Measurements from ENCODE around the gene LBH.

LBH gene

GRCh38 chr2:30235859-30236535 is 4.7 kb downstream of the LBH start:
- peak; percentile 67 for DNase-seq

DNA sequence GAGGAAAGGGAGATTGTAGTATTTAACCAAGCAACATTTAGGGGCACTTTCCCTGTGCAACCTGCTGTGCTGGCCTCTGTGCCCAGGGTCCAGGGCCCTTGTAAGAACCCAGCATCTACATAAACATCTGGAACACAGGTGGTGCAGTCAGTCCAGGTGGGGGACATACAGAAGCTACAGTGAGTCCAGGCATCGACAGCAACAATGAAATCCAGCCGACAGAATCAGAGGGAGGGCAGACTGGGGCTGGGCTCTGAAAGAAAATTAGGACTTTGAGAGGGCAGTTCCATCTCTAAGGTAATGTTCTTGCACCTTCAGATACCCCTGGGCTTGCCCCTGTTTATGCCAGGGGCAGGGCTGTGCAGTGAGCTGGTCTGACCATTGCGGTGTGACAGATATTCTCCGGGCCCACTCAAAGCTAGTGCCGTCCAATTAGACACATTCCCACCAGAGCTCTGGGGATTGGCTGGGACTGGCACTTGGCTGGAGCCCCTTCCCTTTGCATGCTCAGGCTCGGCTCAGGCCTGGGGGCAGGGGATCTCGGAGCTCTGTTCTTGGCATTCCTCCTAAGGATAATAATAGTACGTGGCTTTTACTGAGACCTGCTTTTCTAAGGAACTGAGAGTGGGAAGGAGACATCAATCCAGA is 5.4 kb downstream of the LBH start:
- peak; percentile 23 for DNase-seq

GRCh38 chr2:30237239-30237965 is 6.1 kb downstream of the LBH start:
- DNase-seq: peak; percentile 65

- no peak for DNase-seq
These were observed 6.8 kb downstream of the LBH start for GRCh38 chr2:30237966-30238800.

GRCh38 chr2:30239308-30239985 is 8.1 kb downstream of the LBH start:
- peak; percentile 86 for DNase-seq

- DNase-seq: no peak
These were observed 8.8 kb downstream of the LBH start for GRCh38 chr2:30239986-30240752.

GRCh38 chr2:30243231-30243630 is 11.9 kb downstream of the LBH start:
- no peak for DNase-seq

DNA sequence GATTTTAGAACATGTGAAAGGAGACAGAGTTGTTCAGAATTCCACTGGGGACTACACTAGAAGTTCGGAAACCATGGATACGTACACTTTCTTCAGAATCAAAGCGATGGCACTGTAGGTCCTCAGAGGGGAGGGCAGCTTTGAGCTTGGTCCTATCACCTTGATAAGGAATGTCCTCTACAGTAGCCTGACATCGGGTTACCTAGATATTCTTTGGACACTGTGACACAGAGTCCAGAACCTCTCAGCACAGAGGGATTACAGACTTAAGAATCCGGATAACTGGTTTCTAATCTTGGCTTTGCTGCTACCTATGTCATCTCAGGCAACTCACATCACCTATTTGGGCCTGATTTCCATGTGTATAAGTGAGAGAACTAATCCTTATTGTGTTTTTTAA is 14.0 kb downstream of the LBH start:
- no peak for DNase-seq

DNA sequence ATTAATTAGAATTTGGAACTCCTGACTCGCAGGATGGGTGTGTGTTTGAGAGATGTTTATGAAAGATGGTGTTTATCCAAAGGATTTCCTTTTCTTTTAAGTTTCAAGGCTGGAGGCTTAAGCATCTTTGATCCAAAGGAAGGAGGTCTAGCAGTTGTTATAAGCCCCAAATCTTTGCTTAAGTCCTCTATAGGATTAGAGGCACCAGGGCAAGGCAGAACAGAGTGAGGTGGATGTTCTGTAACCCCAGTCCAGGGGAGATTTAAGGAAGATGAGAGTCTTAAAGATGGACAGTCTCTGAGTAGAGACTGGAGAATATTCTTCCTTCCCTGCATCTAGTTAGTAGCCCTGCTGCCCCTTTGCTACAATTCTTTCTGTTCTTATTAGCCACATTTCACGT is 17.5 kb downstream of the LBH start:
- no peak for DNase-seq

DNA sequence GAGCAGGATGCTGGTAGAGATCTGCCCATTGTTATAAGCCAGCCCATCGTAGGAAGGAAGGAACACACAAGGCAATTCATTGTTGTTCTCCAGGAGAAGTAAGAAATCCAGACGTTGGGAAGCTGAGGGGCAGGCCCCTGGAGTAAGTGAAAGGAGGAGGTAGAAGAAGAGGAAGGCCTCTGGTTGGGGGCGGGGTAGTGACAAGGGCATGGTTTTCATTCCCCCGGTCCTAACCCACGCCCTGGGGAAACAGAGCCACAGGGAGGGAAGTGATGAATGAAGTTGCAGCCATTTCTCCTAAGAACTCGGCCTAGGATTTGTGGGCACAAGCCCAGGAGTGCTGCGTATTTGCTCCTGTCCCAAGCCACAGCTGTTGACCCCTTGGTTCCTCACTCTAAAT is 18.0 kb downstream of the LBH start:
- DNase-seq: no peak

- DNase-seq: no peak
These were observed 19.1 kb downstream of the LBH start for GRCh38 chr2:30250421-30250820.

- DNase-seq: peak; percentile 79
These were observed 21.7 kb downstream of the LBH start for GRCh38 chr2:30252723-30253701.

DNA sequence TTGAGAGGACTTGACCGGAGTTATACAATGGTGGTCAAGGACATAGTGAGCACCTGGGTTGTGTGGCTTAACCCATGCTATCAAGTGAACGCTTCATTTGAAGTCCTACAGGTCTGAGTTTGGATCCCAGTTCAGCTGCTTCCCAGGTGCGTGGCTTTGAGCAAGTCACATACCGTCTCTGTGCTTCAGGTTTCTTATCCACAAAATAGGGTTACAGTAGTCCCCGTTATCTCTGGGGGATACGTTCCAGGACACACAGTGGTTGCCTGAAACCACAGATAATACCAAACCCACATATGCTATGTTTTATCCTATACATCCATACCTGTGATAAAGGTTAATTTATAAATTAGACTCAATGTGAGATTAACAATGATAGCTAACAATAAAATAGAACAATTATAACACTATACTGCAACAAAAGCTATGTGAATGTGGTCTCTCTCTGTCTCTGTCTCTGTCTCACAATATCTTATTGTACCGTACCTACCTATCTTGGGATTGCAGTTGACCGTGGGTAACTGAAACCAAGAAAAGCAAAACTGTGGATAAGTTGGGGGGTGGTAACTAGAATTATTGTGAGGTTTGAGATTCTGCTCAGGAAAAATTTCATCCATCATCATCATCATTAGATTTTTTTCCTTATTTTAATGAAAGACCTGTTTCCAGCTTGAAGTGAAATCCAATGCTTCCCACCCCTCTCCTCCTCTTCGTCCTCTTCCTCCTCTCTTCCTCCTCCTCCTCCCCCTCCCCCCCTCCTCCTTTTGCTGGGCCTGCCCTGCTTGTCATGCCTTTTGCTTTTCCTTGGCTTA is 22.7 kb downstream of the LBH start:
- DNase-seq: no peak

DNA sequence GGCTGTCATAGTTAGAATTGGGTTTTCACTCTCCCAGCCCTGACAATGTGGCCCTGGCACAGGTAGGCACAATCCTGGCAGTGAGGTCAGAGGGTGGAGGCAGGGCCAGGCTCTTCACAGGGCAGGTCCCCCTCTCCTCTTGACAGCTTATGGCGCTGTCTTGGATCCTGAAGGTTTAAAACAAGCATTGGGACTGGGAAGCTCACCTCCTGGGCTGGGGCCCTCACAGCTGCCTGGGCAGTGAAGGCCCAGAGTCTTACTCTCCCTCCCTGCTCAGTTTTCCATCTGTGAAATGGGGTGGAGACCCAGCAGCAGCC is 23.3 kb downstream of the LBH start:
- no peak for DNase-seq

DNA sequence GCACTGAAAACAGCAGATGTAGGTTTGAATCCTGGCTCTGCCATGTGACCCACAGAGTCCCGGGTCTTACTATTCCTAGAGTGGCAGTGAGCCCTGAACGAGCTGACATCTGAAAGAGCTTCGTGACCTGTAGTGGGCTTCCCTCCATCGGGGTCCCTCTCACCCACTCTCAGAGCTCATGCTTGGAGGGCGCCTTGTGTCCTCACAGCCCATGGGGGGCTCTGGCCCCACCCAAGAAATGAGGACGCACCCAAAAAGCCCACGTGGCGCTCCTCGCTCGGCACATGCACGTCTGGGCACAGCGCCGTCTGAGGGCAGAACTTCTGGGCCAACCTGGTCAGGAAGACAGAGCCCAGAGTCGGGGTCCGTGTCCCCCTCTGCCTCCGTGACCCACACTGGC is 23.7 kb downstream of the LBH start:
- no peak for DNase-seq

- DNase-seq: no peak
These were observed 24.4 kb downstream of the LBH start for GRCh38 chr2:30255466-30256408.

- DNase-seq: no peak
These were observed 26.2 kb downstream of the LBH start for GRCh38 chr2:30257266-30258214.

All from stimulated activated CD8-positive, alpha-beta memory T cell treated with anti-CD3 and anti-CD28 coated beads, Interleukin-4, amount 100 ng/mL, for 48 hours (primary cell).